GM18907 (cell line): Measurements from ENCODE around the gene LRP3.

ENCODE experiments used
- ATAC-seq: cut with Tn5 transposase; IDR thresholded peaks from one replicate; pipeline ENCODE4 v1.9.1; 2021; ENCODE audit warnings: mild to moderate bottlenecking, moderate library complexity; ENCODE audit not compliant: unreplicated experiment

Gene LRP3

DNA sequence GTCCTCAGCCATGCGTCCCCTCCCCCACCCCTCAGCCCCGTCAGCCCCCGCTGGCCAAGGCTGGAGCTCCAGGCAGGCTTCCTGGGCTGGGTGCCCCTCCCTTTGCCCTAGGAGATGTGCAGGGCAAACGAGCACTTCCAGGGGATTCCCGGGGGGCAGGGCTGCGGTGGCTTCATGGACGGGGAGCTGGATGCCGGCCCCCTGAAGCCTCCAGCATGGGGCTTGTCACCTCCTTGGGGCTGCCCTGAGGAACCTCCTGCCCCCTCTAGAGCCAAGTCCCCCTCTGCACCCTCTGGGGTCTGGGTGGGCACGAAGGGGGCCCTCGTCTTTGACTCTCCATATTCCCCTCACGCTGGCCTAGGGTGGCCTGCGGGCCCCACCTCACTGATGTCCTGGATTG is 56.9 kb downstream of the LRP3 start:
- ATAC-seq: no peak

DNA sequence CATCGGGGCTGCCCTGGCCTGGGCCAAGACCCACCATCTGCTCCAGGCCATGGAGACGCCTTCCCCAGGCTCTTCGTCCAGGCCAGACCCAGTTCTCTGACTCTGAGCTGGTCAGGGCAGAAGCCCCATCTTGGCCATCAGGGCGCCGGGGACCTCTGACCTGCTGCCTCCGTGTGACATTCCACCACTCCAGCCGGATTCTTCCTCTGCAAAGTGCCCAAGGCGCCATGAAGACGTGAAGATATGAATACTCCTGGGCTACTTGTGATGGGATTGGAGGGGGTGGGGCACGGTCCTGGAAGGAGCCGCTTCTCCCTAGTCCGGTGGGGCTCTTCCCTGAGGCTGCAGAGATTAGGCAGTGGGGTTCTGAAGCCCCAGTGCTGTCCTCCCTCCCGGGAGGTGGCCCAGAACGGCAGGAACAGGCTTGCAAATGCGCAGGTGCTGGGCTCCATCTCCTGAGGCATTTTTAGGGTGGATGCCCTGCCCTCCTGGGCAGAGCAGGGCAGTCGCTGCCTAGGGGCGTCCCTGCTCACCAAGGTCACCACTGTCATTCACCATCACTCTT is 57.5 kb downstream of the LRP3 start:
- ATAC-seq: no peak

DNA sequence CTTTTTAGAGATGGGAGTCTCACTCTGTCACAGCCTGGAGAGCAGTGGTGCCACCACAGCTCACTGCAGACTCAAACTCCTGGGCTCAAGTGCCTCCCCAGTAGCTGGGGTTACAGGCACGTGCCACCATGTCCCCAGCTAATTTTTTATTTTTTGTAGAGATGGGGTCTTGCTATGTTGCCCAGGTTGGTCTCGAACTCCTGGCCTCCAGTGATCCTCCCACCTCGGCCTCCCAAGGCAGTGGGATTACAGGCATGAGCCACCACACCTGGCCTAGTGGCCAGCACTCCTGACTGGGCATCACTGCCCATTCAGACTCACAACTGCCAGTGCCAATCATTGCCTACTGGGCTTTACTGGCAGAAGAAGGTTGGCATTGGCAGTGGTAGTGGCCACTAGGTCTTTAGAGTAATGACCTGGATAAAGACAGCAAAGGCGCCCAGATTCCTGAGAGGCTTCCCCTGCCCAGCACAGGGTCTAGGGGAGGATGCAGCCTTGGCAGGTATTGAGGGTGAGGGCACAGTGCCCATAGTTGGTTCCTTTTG is 58.4 kb downstream of the LRP3 start:
- ATAC-seq: no peak

DNA sequence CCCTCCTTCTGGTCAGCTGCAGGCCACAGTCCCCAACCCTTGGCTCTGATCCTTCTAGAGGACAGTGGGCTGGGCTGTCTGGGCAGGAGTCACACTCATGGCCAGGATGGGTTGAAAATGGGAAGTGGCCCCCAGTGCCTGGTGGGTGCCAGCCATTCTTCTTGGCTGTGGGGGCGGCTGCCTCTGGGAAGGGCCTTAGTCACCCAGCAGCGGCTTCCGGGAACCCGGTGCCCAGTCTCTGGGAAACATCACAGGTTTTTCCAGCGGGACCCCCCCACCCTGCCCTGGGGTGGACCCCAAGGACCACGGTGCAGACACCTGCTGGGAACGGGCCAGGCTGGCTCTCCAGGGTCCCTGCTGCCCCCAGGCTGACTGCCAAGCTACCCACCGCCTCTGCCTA is 58.8 kb downstream of the LRP3 start:
- no peak for ATAC-seq

DNA sequence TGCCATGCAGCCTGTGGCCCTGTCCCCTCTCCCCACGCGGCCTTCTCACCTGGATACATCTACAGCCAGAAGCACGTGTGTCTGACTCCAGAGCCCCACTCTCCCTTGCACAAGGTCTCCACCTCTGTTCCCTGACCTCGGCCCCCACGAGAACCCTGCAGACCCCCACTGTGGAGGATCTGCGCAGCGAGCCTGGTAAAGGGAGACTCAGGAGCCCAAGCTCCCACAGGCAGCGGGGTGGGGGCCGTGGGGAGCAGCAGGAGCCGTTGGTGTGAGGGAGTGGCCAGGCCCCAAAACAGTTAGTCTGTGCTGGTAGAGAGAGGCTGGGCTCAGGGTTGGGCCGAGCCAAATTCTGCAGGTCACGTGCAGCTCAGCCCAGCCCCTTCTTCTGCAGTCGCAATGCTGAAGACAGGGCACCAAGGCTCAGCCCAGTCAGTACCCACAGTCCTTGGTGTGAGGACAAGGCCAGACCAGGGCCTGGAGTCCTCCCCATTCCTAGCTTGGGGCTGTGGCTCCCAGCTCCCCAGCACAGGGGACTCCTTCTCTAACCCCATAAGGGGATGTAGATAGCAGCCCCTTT is 60.2 kb downstream of the LRP3 start:
- no peak for ATAC-seq

DNA sequence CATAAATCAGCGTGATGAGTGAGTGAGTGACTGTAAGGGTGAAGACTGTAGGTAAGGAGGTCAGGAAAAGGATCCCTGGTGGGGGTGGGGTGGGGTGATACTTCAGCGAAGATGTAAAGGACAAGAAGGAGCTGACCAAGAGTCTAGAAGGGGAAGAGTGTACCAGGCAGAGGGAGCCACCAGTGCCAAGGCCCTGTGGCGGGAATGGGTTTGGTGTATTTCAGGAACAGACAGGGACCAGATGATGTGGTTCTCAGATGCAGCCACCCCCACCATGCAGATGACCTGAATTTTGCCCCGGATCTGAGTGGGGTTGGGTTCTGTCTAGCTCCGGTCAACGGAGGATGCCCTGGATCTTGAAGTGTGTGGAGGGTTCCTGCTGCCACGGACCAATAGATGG is 61.7 kb downstream of the LRP3 start:
- no peak for ATAC-seq

DNA sequence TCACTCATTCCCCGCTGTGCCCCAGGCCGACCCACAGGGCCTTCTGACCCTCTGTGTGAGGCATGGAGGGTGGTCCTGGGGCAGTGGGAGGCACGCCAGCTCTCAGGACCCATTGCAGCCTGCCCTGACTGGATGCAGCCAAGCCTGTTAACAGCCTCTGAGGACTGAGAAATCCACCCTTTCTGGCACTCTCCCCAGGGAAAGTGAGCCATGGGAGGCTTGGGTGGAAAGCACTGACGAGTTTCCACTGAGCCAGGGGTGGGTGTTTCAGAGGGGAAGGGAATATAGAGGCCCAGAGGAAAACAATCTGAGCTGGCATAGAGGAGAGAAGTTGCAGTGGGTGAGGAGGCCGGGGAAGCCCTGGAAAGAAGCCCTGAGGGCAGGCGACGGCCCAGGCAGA is 62.1 kb downstream of the LRP3 start:
- ATAC-seq: no peak

DNA sequence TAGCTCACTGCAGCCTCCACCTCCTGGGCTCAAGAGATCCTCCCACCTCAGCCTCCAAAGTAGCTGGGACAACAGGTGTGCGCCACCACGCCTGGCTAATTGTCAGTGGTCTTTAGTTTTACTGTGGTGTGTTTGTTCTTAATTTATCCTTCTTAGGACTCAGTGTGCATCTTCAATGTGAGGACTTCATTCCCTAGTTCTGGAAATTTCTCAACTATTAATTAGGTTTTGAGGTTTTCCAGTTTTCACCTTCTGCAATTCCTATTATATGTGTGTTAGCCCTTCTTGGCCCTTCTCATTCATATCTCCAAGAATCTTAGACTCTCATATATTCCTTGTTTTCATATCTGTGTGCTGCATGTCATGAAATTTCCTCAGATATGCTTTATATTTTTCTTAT is 63.7 kb downstream of the LRP3 start:
- ATAC-seq: no peak
